Measurements from ENCODE around the gene PRAMEF18. TPM values are rescaled to one million over a fixed set of nuclear protein-coding genes. Genes with fewer than 3 reads are reported as not detected.
"Not testable (repeated sequence)": the region's sequence is repeated elsewhere in the genome, so short reads cannot be mapped to it uniquely, and the experiment has no call there.

Gene PRAMEF18, protein sequence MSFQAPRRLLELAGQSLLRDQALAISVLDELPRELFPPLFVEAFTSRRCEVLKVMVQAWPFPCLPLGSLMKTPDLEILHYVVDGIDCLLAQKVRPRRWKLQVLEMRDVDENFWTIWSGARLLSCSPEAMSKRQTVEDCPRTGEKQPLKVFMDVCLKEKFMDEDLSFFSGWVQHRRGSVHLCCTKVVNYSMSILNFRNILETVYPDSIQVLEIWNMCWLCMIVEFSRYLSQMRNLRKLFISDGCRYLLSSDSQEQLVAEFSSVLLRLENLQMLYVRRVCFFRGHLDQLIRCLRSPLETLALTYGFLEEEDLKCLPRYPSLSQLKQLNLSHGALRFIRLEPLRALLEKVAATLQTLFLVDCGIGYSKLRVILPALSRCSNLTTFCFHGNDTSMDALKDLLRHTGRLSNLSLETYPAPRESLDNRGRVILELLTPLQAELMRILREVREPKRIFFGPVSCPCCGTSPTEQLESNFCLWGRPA
- not detected for total RNA-seq

DNA sequence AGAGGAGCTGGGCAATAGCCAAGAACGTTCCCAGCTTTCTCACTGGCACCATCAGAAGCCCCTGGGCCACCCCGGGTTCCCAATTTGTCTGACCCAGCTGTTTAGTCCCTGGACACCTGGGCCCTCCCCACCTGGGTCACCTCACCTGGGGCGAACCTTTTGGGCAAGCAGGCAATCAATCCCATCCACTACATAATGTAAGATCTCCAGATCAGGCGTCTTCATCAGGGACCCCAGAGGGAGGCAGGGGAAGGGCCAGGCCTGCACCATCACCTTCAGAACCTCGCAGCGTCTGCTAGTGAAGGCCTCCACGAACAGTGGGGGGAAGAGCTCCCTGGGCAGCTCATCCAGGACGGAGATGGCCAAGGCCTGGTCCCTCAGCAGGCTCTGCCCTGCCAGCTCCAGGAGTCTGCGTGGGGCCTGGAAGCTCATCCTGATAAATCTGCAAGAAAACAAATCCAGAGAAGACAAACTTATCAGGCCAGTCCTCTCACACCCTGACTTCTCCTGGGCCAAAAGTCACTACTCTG lies at the start of gene PRAMEF18:
TSS of gene PRAMEF18 (minus strand) at position 480 of the 530 bp plus-strand sequence. CDS start at position 432, 48 bp downstream.
- not testable (repeated sequence) for H3K27me3 ChIP-seq, H3K9me3 ChIP-seq, H3K4me3 ChIP-seq, H3K27ac ChIP-seq, H3K36me3 ChIP-seq, H3K4me1 ChIP-seq
- 75 to 77% methylated on average over 8 of the region's 9 CpGs for WGBS, 2 donors
- peak in 1 of 2 donors; percentile 1 for DNase-seq (ENCODE audit: low spot score in 2 of 2)

DNA sequence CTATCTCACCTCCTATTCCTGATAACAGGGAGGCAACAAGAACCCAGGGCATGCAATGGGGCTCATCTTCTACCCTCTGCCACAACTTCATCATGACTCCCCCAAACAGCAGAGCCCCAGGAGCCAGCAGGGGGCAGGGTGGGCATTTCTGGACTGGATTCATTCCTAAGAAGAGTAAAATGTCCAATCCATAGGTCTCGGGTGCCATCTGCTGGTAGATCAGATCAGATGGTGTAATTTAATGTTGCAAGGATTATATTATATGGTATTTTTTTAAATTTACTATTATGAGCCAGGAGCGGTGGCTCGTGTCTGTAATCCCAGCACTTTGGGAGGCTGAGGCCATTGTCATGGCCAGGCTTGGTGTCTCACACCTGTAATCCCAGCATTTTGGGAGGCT lies 39.2 kb upstream of the PRAMEF18 start:
- H3K4me3 ChIP-seq; H3K9me3 ChIP-seq; H3K4me1 ChIP-seq; H3K36me3 ChIP-seq; DNase-seq (ENCODE audit: low spot score in 2 of 2); H3K27ac ChIP-seq; H3K27me3 ChIP-seq: not testable (repeated sequence)
- WGBS, 2 donors = no CpG with 5 or more reads among the region's 3 CpGs

DNA sequence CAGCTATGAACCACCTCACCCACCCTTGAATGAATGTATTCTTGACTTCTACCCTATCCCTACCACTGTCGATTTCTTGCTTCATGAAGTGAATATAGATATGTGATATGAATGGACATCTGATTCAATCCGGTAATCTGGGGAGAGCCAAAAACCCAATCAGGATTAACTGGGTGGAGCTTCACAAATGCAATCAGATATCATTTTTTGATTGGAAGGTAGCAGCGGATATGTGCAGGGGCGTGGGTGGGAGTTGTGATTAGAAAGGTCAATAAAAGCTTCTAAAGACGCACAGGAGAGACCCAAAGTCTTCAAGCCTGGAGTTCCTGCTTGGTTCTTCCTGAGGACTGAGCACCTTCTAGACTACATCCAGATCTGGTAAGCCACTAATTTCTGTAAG lies 27.9 kb upstream of the PRAMEF18 start, which contains the start of gene PRAMEF5:
TSS of gene PRAMEF5 (plus strand) at position 301 of the 400 bp plus-strand sequence. CDS start 5,071 bp downstream, outside the sequence.
- 96 to 100% methylated on average over 2 of the region's 5 CpGs for WGBS, 2 donors

DNA sequence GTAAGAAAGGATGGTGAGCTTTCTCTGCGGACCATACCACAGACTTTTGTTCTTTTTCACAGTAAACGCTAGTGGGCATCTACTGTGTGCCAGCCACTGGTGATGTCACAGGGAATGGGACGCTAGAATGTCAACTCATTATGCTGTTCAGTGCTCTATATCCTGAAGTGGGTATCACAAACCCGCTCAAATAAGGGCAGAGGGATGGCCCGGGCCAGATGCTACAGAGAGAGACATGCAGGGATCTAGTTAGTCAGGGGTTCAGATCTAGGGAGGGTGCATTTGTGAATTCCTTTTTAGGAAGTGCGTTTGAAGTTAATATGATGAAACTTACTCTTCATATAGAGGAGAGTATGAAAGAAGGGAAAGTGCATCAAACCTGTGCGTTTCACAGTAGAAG lies 21.2 kb upstream of the PRAMEF18 start:
- not testable (repeated sequence) for H3K27me3 ChIP-seq; DNase-seq (ENCODE audit: low spot score in 2 of 2); H3K4me1 ChIP-seq; H3K36me3 ChIP-seq; H3K27ac ChIP-seq; H3K4me3 ChIP-seq; H3K9me3 ChIP-seq
- 75% methylated on average over 7 of the region's 7 CpGs for WGBS, 2 donors

More for the DNA sequence above, 27.9 kb upstream of the PRAMEF18 start, which contains the start of gene PRAMEF5:
- not testable (repeated sequence) for H3K4me1 ChIP-seq; H3K4me3 ChIP-seq; H3K27me3 ChIP-seq; H3K36me3 ChIP-seq; DNase-seq (ENCODE audit: low spot score in 2 of 2); H3K9me3 ChIP-seq; H3K27ac ChIP-seq

DNA sequence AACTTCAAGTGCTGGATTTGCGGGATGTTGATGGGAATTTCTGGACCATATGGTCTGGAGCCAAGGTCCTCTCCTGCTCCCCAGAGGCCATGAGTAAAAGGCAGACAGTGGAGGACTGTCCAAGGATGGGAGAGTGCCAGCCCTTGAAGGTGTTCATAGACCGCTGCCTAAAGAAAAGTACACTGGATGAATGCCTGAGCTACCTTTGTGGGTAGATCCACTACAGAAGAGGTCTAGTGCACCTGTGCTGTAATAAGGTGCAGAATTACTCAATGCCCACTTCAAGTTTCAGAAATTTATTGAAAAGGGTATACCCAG lies 20.6 kb upstream of the PRAMEF18 start:
- not testable (repeated sequence) for H3K36me3 ChIP-seq; H3K9me3 ChIP-seq; DNase-seq (ENCODE audit: low spot score in 2 of 2); H3K4me1 ChIP-seq; H3K4me3 ChIP-seq; H3K27ac ChIP-seq; H3K27me3 ChIP-seq
- 86 to 89% methylated on average over 2 of the region's 2 CpGs for WGBS, 2 donors

DNA sequence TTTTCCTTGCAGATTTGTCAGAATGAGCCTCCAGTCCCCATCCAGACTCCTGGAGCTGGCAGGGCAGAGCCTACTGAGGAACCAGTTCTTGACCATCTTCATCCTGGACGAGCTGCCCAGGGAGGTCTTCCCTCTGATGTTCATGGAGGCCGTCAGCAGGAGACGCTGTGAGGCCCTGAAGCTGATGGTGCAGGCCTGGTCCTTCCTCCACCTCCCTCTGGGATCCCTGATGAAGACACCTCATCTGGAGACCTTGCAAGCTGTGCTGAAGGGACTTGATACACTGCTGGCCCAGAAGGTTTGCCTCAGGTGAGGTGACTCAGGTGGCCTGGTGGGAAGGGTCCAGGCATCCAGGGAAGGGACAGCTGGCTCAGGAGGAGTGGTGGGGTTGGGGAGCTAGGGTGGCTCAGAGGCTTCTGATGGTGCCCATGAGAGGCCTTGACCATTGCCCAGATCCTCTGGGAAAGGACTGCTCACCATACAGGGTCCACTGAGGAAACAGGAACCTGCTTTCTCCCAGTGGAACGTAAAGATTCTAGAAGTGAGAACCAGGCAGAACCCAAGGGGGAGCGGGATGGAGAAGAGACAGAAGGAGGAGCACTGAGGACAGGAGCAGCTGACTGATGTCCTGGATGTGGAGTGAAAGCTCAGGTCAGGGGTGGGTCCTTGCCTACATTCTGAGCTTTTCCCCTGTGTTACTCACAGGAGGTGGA lies 20.0 kb upstream of the PRAMEF18 start:
- not testable (repeated sequence) for H3K9me3 ChIP-seq; H3K27ac ChIP-seq; H3K27me3 ChIP-seq; H3K4me3 ChIP-seq; DNase-seq (ENCODE audit: low spot score in 2 of 2); H3K36me3 ChIP-seq; H3K4me1 ChIP-seq
- WGBS, 2 donors = 69 to 80% methylated on average over 5 of the region's 5 CpGs

DNA sequence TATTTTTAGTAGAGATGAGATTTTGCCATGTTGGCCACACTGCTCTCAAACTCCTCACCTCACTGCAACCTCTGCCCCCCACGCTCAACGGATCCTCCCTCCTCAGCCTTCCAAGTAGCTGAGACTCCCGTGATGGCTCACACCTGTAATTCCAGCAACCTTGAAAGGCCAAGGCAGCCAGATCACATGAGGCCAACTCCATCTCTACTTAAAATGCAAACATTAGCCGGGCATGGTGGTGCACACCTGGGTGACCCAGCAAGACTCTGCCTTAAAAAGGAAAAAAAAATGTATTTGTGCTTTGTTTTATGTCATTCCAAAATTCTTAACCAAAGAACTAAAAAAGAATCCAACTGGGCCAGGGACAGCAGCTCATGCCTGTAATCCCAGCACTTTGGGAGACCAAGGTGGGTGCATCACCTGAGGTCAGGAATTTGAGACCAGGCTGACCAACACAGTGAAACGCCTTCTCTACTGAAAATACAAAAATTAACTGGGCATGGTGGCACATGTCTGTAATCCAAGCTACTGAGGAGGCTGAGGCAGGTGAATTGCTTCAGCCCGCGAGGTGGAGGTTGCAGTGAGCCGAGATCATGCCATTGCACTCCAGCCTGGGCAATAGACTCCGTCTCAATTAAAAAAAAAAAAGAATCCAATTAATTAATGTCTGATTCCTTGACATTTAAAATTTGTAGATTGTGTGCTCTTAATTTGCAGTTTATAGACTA lies 17.7 kb upstream of the PRAMEF18 start:
- WGBS, 2 donors = 80 to 84% methylated on average over 9 of the region's 9 CpGs
- DNase-seq (ENCODE audit: low spot score in 2 of 2); H3K4me3 ChIP-seq; H3K4me1 ChIP-seq; H3K9me3 ChIP-seq; H3K27ac ChIP-seq; H3K27me3 ChIP-seq; H3K36me3 ChIP-seq: not testable (repeated sequence)

DNA sequence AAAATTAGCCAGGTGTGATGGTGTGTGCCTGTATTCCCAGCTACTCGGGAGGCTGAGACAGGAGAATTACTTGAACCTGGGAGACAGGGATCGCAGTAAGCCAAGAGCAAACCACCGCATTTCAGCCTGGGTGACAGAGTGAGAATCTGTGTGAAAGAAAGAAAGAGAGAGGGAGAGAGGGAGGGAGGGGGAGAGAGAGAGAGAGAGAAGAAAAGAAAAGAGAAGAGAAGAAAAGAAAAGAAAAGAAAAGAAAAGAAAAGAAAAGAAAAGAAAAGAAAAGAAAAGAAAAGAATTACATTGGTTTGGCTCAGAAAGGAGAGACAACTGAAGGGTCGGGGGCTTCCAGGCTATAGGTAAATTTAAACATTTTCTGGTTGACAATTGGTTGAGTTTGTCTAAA lies 13.7 kb upstream of the PRAMEF18 start:
- H3K36me3 ChIP-seq; DNase-seq (ENCODE audit: low spot score in 2 of 2); H3K9me3 ChIP-seq; H3K4me1 ChIP-seq; H3K27ac ChIP-seq; H3K27me3 ChIP-seq; H3K4me3 ChIP-seq: not testable (repeated sequence)
- 86 to 89% methylated on average over 4 of the region's 4 CpGs for WGBS, 2 donors

DNA sequence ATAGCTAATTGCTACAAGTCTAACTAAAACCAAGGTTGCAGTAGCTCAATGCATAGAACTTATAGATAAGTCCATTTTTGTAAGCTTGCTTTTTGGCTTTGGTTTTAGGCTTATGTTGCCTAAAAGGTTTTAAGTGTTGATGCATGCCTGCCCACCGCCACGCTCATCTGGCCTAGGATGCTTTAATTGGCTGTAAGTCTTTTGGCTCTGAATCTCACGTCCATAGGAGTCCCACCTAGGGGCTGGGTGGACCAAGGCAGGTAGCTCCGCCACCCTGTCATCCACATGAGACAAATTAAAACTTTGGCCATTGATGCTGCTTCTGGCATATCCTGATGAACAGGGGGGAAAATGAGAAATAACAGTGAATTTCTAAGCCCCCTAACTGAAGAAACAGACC lies 11.6 kb upstream of the PRAMEF18 start:
- not testable (repeated sequence) for H3K9me3 ChIP-seq; DNase-seq (ENCODE audit: low spot score in 2 of 2)
- WGBS, 2 donors = 58 to 70% methylated on average over 4 of the region's 4 CpGs

DNA sequence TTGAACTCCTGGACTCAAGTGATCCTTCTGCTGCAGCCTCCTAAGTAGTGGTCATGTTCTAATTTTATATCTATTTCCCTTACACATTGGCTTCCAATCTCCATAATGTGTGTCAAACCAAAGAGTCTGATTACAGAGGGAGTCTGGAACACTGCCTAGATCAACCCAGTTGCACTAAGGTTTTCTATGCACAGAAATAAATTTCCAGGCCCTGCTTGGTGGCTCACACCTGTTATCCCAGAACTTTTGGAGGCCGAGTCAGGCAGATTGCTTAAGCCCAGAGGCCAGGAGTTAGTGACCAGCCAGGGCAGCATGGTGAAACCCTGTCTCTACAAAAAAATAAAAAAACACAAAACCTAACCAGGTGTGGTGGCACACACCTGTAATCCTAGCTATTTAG lies 8.1 kb upstream of the PRAMEF18 start:
- DNase-seq (ENCODE audit: low spot score in 2 of 2) = not testable (repeated sequence)

More for the DNA sequence above, 11.6 kb upstream of the PRAMEF18 start:
- not testable (repeated sequence) for H3K4me3 ChIP-seq, H3K4me1 ChIP-seq, H3K27ac ChIP-seq, H3K27me3 ChIP-seq, H3K36me3 ChIP-seq

DNA sequence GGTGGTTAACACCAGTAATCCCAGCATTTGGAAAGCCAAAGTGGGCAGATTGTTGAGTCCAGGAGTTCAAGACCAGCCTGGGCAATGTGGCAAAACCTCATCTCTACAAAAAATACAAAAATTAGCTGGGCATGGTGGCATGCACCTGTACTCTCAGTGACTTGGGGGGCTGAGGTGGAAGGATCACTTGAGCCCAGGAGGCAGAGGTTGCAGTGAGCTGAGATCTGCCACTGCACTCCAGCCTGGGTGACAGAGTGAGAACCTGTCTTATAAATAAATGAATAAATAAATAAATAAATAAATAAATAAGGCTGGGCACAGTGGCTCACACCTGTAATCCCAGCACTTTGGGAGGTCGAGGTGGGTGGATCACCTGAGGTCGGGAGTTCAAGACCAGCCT lies 6.1 kb upstream of the PRAMEF18 start:
- H3K4me1 ChIP-seq; H3K4me3 ChIP-seq; H3K27ac ChIP-seq; DNase-seq (ENCODE audit: low spot score in 2 of 2); H3K9me3 ChIP-seq; H3K36me3 ChIP-seq; H3K27me3 ChIP-seq: not testable (repeated sequence)
- 58 to 66% methylated on average over 2 of the region's 2 CpGs for WGBS, 2 donors

More for the DNA sequence above, 8.1 kb upstream of the PRAMEF18 start:
- WGBS, 2 donors = 67 to 68% methylated on average over 1 of the region's 1 CpG
- not testable (repeated sequence) for H3K9me3 ChIP-seq, H3K4me3 ChIP-seq, H3K36me3 ChIP-seq, H3K27me3 ChIP-seq, H3K27ac ChIP-seq, H3K4me1 ChIP-seq

DNA sequence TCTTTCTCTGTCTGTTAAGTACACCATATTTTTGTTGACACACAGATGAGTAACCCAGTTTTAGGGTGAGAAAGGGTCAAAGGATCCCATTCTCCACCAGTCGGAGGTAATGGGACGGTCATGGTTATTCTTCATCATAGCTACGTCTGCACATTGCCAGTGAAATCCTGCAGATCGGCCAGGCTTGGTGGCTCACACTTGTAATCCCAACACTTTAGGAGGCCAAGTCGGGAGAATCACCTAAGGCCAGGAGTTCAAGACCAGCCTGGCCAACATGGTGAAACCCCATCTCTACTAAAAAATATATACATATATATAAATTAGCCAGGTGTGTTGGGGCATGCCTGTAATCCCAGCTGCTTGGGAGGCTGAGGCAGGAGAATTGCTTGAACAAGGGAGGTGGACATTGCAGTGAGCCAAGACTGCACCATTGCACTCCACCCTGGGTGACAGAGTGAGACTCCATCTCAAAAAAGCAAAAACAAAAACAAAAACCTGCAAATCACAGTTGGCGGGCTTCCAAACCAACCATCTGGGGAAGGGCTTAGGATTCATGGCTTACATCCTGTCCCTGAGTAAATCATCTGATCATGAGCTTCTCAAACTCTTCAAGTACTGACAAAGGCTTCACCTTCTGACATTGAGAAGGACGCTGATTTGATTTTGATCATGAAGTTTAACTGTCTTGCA lies 5.3 kb upstream of the PRAMEF18 start:
- not testable (repeated sequence) for H3K27me3 ChIP-seq; H3K36me3 ChIP-seq; H3K9me3 ChIP-seq; H3K27ac ChIP-seq; H3K4me1 ChIP-seq; DNase-seq (ENCODE audit: low spot score in 2 of 2); H3K4me3 ChIP-seq
- 77 to 79% methylated on average over 7 of the region's 7 CpGs for WGBS, 2 donors

DNA sequence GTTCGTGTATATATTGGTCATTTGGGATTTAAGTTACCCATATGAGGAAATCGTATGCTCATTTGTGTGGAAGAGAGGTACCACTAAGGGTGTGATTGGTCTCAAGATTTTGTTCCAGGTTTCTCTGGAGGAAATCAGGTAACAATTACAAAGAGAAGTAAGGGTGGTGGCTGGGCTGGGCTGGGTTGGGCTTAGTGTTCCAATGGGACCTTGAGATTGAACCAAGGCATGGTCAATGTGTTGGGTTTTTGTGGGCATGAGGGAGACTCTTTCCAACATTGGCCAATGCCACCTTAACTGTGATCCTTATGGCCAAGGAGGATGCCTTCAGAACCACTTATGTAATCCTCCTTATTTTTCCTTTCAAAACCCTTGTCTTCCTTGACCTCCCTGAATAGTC lies 4.6 kb upstream of the PRAMEF18 start:
- H3K4me3 ChIP-seq; DNase-seq (ENCODE audit: low spot score in 2 of 2); H3K4me1 ChIP-seq; H3K27me3 ChIP-seq; H3K36me3 ChIP-seq; H3K27ac ChIP-seq; H3K9me3 ChIP-seq: not testable (repeated sequence)
- 73 to 84% methylated on average over 2 of the region's 2 CpGs for WGBS, 2 donors
